Measurements from ENCODE around the gene CCDC24. TPM values are rescaled to one million over a fixed set of nuclear protein-coding genes. Genes with fewer than 3 reads are reported as not detected.

CCDC24 gene
- total RNA-seq, 2 experiments from 2014 or later = 8.9 to 9.2 TPM

DNA sequence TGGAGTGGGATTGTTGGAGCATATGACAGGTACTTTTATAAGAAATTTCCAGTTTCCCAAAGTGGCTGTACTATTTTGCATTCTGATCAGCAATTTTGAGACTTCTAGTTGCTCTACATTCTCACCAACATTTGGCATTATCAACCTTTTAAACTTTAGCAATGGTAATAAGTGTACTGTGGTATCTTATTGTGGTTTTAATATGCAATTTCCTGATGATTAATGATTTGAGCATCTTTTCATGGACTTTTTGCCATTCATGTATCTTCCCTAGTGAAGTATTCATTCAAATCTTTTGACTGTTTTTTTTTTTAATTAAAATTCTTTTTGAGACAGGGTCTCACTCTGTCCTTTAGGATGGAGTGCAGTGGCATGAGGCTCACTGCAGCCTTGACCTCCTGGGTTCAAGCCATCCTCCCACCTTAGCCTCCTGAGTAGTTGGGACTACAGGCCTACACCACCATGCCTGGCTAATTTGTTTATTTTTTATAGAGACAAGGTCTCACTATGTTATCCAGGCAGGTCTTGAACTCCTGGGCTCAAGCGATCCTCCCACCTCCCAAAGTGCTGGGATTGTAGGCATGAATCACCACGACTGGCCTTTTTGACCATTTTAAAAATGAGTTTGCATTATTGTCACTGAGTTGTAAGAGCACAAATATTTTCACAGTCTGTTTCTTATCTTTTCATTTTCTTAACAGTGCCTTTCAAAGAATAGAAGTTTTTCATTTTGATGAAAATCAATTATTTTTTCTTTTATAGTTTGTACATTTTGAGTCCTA is 47.7 kb downstream of the CCDC24 start:
- intact Hi-C loops (cut with micrococcal nuclease; ENCODE audit: unreplicated experiment) = loop anchor here (5.0 kb wide), 2 partner anchors 277 to 512 kb away; no protein-coding TSS in a partner anchor
- Histone ChIP-seq H3K4me3 (ENCODE audit: low read depth, low read length, poor library complexity, severe bottlenecking) (no peak overlapping the region), H3K9me2 (ENCODE audit: insufficient read depth, low read length) (no peaks in the 10 kb centered on the region), H3K4me1 (ENCODE audit: insufficient read depth, low read length, poor library complexity, severe bottlenecking) (no peaks in the 10 kb centered on the region), H3K36me3 (ENCODE audit: insufficient read depth, low read length) (no peaks in the 10 kb centered on the region), H3K9me3 (ENCODE audit: low read length) (no peaks in the 10 kb centered on the region), H3K4me2 (ENCODE audit: low read length) (no peak overlapping the region), H4K20me1 (ENCODE audit: insufficient read depth, low read length) (no peaks in the 10 kb centered on the region), H2AFZ (ENCODE audit: low read length) (no peak overlapping the region), H3K79me2 (ENCODE audit: insufficient read depth, low read depth, low read length) (no peaks in the 10 kb centered on the region), H3K27ac (ENCODE audit: low read depth, low read length, poor library complexity, severe bottlenecking) (no peak overlapping the region)
- TF ChIP-seq CTCF (conservative IDR thresholded peaks at IDR 0.05; ENCODE audit: low read length) = no peak
- TF ChIP-seq EZH2phosphoT487 (IDR thresholded peaks at IDR 0.05; ENCODE audit: borderline replicate concordance, low read depth, low read length) = no peak
- CTCF ChIA-PET (ENCODE audit: unreplicated experiment) = no interaction called here
- POLR2A ChIA-PET = interaction anchor here (0.6 kb wide), 1 partner anchor 14 kb away, joined by 6 read pairs; no protein-coding TSS in a partner anchor
- BruUV-seq (replicated peaks) = no TSS peak
- no peak for DNase-seq (ENCODE audit: low spot score)

GRCh38 chr1:44040418-44040817 is 49.0 kb downstream of the CCDC24 start:
- intact Hi-C loops (cut with micrococcal nuclease; ENCODE audit: unreplicated experiment) = no loop called here
- H3K4me1 ChIP-seq (ENCODE audit: insufficient read depth, low read length, poor library complexity, severe bottlenecking) = no peaks in the 10 kb centered on the region
- H3K27ac ChIP-seq (ENCODE audit: low read depth, low read length, poor library complexity, severe bottlenecking) = no peak overlapping the region
- H3K4me3 ChIP-seq (ENCODE audit: low read depth, low read length, poor library complexity, severe bottlenecking) = no peak overlapping the region
- DNase-seq (ENCODE audit: low spot score) = no peak
- no peaks in the 10 kb centered on the region for H3K79me2 ChIP-seq (ENCODE audit: insufficient read depth, low read depth, low read length)
- H3K36me3 ChIP-seq (ENCODE audit: insufficient read depth, low read length) = no peaks in the 10 kb centered on the region
- H3K4me2 ChIP-seq (ENCODE audit: low read length) = no peak overlapping the region
- H4K20me1 ChIP-seq (ENCODE audit: insufficient read depth, low read length) = no peaks in the 10 kb centered on the region
- no TSS peak for BruUV-seq (replicated peaks)
- no peak for TF ChIP-seq CTCF (conservative IDR thresholded peaks at IDR 0.05; ENCODE audit: low read length)
- no peak for TF ChIP-seq EZH2phosphoT487 (IDR thresholded peaks at IDR 0.05; ENCODE audit: borderline replicate concordance, low read depth, low read length)
- POLR2A ChIA-PET = no interaction called here
- CTCF ChIA-PET (ENCODE audit: unreplicated experiment) = interaction anchor here (0.5 to 1.3 kb wide), 4 partner anchors 33 to 277 kb away, joined by 4 to 5 read pairs (median 4); partner anchors contain the start of gene CCDC24
- H3K9me3 ChIP-seq (ENCODE audit: low read length) = no peaks in the 10 kb centered on the region
- H3K9me2 ChIP-seq (ENCODE audit: insufficient read depth, low read length) = no peaks in the 10 kb centered on the region
- H2AFZ ChIP-seq (ENCODE audit: low read length) = no peak overlapping the region

DNA sequence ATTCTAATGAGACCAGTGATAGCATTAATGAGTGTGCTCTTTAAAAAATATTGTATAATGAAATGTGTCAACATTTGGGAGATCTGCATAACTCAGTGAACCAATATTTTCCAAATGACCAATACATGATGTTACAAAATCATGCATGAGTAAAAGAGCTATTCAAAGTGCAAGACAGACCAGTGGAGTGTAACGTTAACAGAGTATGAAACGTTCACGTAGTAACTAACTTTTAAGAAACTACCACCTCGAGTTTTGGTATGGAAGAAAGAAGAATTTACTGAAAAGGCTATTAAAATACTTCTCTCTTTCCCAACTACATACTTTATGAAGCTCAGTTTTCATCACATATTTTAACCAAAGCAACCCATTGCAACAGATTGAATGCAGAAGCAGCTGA is 49.4 kb downstream of the CCDC24 start:
- no peak overlapping the region for H3K4me3 ChIP-seq (ENCODE audit: low read depth, low read length, poor library complexity, severe bottlenecking)
- no peaks in the 10 kb centered on the region for H3K9me2 ChIP-seq (ENCODE audit: insufficient read depth, low read length)
- TF ChIP-seq EZH2phosphoT487 (IDR thresholded peaks at IDR 0.05; ENCODE audit: borderline replicate concordance, low read depth, low read length) (no peak), CTCF (conservative IDR thresholded peaks at IDR 0.05; ENCODE audit: low read length) (no peak)
- no TSS peak for BruUV-seq (replicated peaks)
- no peak overlapping the region for H3K27ac ChIP-seq (ENCODE audit: low read depth, low read length, poor library complexity, severe bottlenecking)
- H2AFZ ChIP-seq (ENCODE audit: low read length) = no peak overlapping the region
- H3K36me3 ChIP-seq (ENCODE audit: insufficient read depth, low read length) = no peaks in the 10 kb centered on the region
- DNase-seq (ENCODE audit: low spot score) = no peak
- no peaks in the 10 kb centered on the region for H4K20me1 ChIP-seq (ENCODE audit: insufficient read depth, low read length)
- H3K79me2 ChIP-seq (ENCODE audit: insufficient read depth, low read depth, low read length) = no peaks in the 10 kb centered on the region
- H3K4me2 ChIP-seq (ENCODE audit: low read length) = no peak overlapping the region
- H3K4me1 ChIP-seq (ENCODE audit: insufficient read depth, low read length, poor library complexity, severe bottlenecking) = no peaks in the 10 kb centered on the region
- CTCF ChIA-PET (ENCODE audit: unreplicated experiment) = interaction anchor here (0.5 to 1.3 kb wide), 4 partner anchors 34 to 277 kb away, joined by 4 to 5 read pairs (median 4); partner anchors contain the start of gene CCDC24
- intact Hi-C loops (cut with micrococcal nuclease; ENCODE audit: unreplicated experiment) = no loop called here
- no peaks in the 10 kb centered on the region for H3K9me3 ChIP-seq (ENCODE audit: low read length)
- POLR2A ChIA-PET = no interaction called here

All from OCI-LY7 (cell line).